ENCODE results near the gene SOD1.
A peak's percentile ranks its signal among the peaks of the same experiment; 100 is the strongest.

SOD1 gene

DNA sequence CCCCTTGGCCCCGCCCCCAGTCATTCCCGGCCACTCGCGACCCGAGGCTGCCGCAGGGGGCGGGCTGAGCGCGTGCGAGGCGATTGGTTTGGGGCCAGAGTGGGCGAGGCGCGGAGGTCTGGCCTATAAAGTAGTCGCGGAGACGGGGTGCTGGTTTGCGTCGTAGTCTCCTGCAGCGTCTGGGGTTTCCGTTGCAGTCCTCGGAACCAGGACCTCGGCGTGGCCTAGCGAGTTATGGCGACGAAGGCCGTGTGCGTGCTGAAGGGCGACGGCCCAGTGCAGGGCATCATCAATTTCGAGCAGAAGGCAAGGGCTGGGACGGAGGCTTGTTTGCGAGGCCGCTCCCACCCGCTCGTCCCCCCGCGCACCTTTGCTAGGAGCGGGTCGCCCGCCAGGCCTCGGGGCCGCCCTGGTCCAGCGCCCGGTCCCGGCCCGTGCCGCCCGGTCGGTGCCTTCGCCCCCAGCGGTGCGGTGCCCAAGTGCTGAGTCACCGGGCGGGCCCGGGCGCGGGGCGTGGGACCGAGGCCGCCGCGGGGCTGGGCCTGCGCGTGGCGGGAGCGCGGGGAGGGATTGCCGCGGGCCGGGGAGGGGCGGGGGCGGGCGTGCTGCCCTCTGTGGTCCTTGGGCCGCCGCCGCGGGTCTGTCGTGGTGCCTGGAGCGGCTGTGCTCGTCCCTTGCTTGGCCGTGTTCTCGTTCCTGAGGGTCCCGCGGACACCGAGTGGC is at the start of gene SOD1:
Gene SOD1 (plus strand): TSS at position 158 of the 723 bp plus-strand sequence. CDS start 77 bp downstream, at position 235.
- TF ChIP-seq BHLHE40 (IDR thresholded peaks at IDR 0.05; ENCODE audit: borderline replicate concordance) = no peak
- no peak for TF ChIP-seq ARNT (IDR thresholded peaks at IDR 0.05)
- peak; percentile 79 for TF ChIP-seq L3MBTL2 (conservative IDR thresholded peaks at IDR 0.05)
- no peak for TF ChIP-seq NFRKB (IDR thresholded peaks at IDR 0.05)
- TF ChIP-seq FOXM1 (IDR thresholded peaks at IDR 0.05; ENCODE audit: borderline replicate concordance) = no peak
- no peak for TF ChIP-seq ELF4 (IDR thresholded peaks at IDR 0.05)
- TF ChIP-seq FOXA1 (IDR thresholded peaks at IDR 0.05) = no peak
- no peak for TF ChIP-seq SUZ12 (IDR thresholded peaks at IDR 0.05)
- TF ChIP-seq, protein P1, sequence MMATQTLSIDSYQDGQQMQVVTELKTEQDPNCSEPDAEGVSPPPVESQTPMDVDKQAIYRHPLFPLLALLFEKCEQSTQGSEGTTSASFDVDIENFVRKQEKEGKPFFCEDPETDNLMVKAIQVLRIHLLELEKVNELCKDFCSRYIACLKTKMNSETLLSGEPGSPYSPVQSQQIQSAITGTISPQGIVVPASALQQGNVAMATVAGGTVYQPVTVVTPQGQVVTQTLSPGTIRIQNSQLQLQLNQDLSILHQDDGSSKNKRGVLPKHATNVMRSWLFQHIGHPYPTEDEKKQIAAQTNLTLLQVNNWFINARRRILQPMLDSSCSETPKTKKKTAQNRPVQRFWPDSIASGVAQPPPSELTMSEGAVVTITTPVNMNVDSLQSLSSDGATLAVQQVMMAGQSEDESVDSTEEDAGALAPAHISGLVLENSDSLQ (IDR thresholded peaks at IDR 0.05) = no peak
- TF ChIP-seq HDGF (IDR thresholded peaks at IDR 0.05; ENCODE audit: borderline replicate concordance) = no peak
- TF ChIP-seq TARDBP (IDR thresholded peaks at IDR 0.05) = no peak
- TF ChIP-seq SP1 (IDR thresholded peaks at IDR 0.05) = no peak
- no peak for TF ChIP-seq FOXK2 (IDR thresholded peaks at IDR 0.05)
- no peak for TF ChIP-seq CTBP1 (IDR thresholded peaks at IDR 0.05; ENCODE audit: borderline replicate concordance)
- 0 out of 2 replicates have a peak, but pooled peaks have one; percentile 25 for TF ChIP-seq LEF1 (IDR thresholded peaks at IDR 0.05; ENCODE audit: borderline replicate concordance)
- TF ChIP-seq ZNF384 (IDR thresholded peaks at IDR 0.05) = no peak
- ChIA-PET CTCF (interaction anchor here (0.7 kb wide), 1 partner anchor 598 kb away, joined by 3 read pairs; no protein-coding TSS in a partner anchor), POLR2A (no interaction called here)
- DNase-seq (ENCODE audit: extremely low spot score) = peak; percentile 98

DNA sequence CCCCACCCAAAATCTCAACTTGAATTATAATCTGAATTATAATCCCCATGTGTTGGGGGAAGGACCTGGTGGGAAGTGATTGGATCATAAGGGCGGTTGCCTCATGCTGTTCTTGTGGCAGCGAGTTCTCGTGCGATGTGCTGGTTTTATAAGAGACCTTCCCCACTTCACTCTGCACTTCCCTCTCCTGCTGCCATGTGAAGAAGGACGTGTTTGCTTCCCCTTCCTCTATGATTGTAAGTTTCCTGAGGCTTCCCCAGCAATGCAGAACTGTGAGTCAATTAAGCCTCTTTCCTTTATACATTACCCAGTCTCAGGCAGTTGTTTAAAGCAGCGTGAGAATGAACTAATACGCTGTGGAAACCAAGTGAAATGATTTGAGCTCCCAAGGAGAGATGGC is 48.0 kb upstream of the SOD1 start:
- ChIA-PET POLR2A (interaction anchor here (1.0 kb wide), 1 partner anchor 52 kb away, joined by 3 read pairs; no protein-coding TSS in a partner anchor), CTCF (no interaction called here)
- DNase-seq (ENCODE audit: extremely low spot score) = no peak
- no peak for TF ChIP-seq FOXA1 (IDR thresholded peaks at IDR 0.05)

DNA sequence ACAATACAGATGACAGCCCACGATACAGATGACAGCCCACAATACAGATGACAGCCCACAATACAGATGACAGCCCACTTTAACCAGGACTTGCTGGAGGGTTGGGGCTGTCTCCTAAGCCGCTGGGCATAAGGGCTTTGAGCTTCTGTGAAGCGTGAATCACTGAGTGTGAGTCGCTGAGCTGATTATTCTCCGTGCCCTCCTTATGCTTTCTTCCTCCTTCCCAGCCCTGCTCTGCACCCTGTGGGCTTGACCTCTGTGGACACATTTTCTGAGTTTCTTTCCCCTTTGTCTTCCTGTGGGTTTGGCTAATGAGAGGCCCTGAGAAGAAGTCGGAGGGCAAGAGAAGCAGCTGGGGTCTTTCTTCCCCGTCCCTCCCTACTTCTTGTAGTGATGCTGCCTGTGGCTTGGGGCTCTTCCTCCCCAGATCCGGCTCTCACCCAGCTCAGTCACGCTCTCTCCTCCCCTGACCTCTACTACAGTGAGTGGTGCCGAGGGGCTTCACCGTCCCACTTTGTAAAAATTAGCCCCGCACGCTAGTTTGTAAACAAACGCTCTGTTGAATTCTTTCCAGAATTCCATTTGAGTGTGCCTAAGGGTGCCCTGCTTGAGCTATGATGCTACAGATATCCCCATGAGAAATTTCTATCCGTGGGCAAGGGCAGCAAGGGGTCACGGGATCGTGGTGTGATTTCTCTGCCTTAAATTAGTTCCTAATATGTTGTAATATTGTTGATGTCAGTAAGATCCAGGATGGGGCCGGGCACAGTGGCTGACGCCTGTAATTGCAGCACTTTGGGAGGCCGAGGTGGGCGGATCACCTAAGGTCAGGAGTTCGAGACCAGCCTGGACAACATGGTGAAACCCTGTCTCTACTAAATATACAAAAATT is 46.4 kb upstream of the SOD1 start:
- ChIA-PET CTCF (no interaction called here), POLR2A (no interaction called here)
- DNase-seq (ENCODE audit: extremely low spot score) = no peak
- TF ChIP-seq FOXK2 (IDR thresholded peaks at IDR 0.05) = no peak
- no peak for TF ChIP-seq HDGF (IDR thresholded peaks at IDR 0.05; ENCODE audit: borderline replicate concordance)
- TF ChIP-seq LEF1 (IDR thresholded peaks at IDR 0.05; ENCODE audit: borderline replicate concordance) = no peak
- no peak for TF ChIP-seq CTBP1 (IDR thresholded peaks at IDR 0.05; ENCODE audit: borderline replicate concordance)
- TF ChIP-seq BHLHE40 (IDR thresholded peaks at IDR 0.05; ENCODE audit: borderline replicate concordance) = no peak
- no peak for TF ChIP-seq TARDBP (IDR thresholded peaks at IDR 0.05)
- no peak for TF ChIP-seq FOXA1 (IDR thresholded peaks at IDR 0.05)
- no peak for TF ChIP-seq ARNT (IDR thresholded peaks at IDR 0.05)
- TF ChIP-seq, protein P1 (IDR thresholded peaks at IDR 0.05) = no peak
- no peak for TF ChIP-seq ZNF384 (IDR thresholded peaks at IDR 0.05)
- no peak for TF ChIP-seq SP1 (IDR thresholded peaks at IDR 0.05)
- TF ChIP-seq SUZ12 (IDR thresholded peaks at IDR 0.05) = no peak
- TF ChIP-seq L3MBTL2 (conservative IDR thresholded peaks at IDR 0.05) = no peak
- no peak for TF ChIP-seq FOXM1 (IDR thresholded peaks at IDR 0.05; ENCODE audit: borderline replicate concordance)
- TF ChIP-seq ELF4 (IDR thresholded peaks at IDR 0.05) = no peak
- no peak for TF ChIP-seq NFRKB (IDR thresholded peaks at IDR 0.05)

DNA sequence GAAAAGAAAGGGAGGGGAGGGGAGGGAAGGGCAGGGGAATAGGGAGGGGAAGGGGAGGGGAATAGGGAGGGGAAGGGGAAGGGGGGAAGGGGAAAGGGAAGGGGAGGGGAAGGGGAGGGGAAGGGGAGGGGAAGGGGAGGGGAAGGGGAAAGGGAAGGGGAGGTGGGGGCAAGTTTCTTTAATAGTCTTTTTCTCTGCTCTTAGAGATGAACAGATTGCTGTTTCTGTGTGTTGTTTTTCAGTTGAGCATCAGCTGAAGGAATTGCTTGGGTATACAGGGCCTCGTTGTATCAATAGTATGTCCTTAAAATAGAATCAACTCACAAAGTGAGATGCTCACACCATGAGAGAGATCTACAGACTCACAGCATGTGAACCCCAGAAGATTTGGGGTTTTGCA is 44.8 kb upstream of the SOD1 start:
- DNase-seq (ENCODE audit: extremely low spot score) = no peak
- TF ChIP-seq ELF4 (IDR thresholded peaks at IDR 0.05) = no peak
- no peak for TF ChIP-seq NFRKB (IDR thresholded peaks at IDR 0.05)
- POLR2A ChIA-PET = no interaction called here
- CTCF ChIA-PET = no interaction called here

DNA sequence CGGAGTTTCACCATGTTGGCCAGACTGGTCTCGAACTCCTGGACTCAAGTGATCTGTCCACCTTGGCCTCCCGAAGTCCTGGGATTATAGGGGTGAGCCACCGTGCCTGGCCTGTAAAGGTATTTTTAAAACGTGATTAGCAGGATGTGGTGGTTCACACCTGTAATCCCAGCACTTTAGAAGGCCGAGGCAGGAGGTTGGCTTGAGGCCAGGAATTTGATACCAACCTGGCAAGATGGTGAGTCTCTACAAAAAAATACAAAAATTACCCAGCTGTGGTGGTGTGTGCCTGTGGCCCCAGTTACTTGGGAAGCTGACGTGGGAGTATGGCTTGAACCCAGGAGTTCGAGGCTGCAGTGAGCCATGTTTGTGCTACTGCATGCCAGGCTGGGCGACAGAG is 43.3 kb upstream of the SOD1 start:
- POLR2A ChIA-PET = no interaction called here
- TF ChIP-seq HDGF (IDR thresholded peaks at IDR 0.05; ENCODE audit: borderline replicate concordance) (no peak), NFRKB (IDR thresholded peaks at IDR 0.05) (no peak), CTBP1 (IDR thresholded peaks at IDR 0.05; ENCODE audit: borderline replicate concordance) (no peak), L3MBTL2 (conservative IDR thresholded peaks at IDR 0.05) (no peak), ELF4 (IDR thresholded peaks at IDR 0.05) (no peak), FOXA1 (IDR thresholded peaks at IDR 0.05) (no peak), LEF1 (IDR thresholded peaks at IDR 0.05; ENCODE audit: borderline replicate concordance) (no peak)
- DNase-seq (ENCODE audit: extremely low spot score) = no peak
- CTCF ChIA-PET = no interaction called here

DNA sequence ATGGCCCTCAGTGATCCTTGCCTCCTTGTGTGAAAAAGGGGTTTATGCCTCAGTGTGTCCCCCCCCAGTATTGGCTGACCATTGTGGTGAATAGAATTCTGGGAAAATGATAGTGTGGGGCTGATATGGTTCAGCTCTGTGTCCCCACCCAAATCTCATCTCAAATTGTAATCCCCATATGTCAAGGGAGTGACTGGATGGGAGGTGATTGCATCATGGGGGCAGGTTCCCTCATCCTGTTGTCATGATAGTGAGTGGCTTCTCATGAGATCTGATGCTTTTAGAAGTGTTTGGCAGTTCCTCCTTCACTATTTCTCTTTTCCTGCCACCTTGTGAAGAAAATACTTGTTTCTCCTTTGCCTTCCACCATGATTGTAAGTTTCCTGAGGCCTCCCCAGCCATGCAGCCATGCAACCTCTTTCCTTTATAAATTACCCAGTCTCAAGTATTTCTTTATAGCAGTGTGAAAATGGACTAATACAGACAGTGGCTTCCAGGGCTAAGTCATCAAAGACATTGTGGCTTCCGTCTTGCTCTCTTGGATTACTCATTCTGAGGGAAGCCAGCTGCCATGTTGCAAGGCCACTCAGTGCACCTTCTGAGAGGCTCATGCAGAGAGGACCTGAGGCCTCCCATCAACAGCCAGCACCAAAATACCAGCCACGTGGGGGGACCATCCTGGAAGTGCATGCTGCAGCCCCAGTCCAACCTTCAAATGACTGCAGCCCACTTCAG is 40.6 kb upstream of the SOD1 start:
- DNase-seq (ENCODE audit: extremely low spot score) = no peak
- TF ChIP-seq HDGF (IDR thresholded peaks at IDR 0.05; ENCODE audit: borderline replicate concordance) (no peak), FOXM1 (IDR thresholded peaks at IDR 0.05; ENCODE audit: borderline replicate concordance) (no peak), SUZ12 (IDR thresholded peaks at IDR 0.05) (no peak), CTBP1 (IDR thresholded peaks at IDR 0.05; ENCODE audit: borderline replicate concordance) (no peak), ELF4 (IDR thresholded peaks at IDR 0.05) (no peak), L3MBTL2 (conservative IDR thresholded peaks at IDR 0.05) (no peak), ZNF384 (IDR thresholded peaks at IDR 0.05) (no peak), FOXK2 (IDR thresholded peaks at IDR 0.05) (no peak), BHLHE40 (IDR thresholded peaks at IDR 0.05; ENCODE audit: borderline replicate concordance) (no peak), NFRKB (IDR thresholded peaks at IDR 0.05) (no peak), LEF1 (IDR thresholded peaks at IDR 0.05; ENCODE audit: borderline replicate concordance) (no peak), TARDBP (IDR thresholded peaks at IDR 0.05) (no peak), SP1 (IDR thresholded peaks at IDR 0.05) (no peak), ARNT (IDR thresholded peaks at IDR 0.05) (no peak)
- TF ChIP-seq, protein P1 (IDR thresholded peaks at IDR 0.05) = no peak
- CTCF ChIA-PET = no interaction called here
- POLR2A ChIA-PET = no interaction called here

Measured in HEK293T (cell line).